HepG2 (cell line): ENCODE data around the gene TEX29.

Source experiments
- MTERF4 ChIP-seq: sonication (generic); formaldehyde crosslinking; IDR thresholded peaks from 2 replicates; pipeline ENCODE4 v1.8.0; 2023; ENCODE audit warnings: mild to moderate bottlenecking, missing genetic modification reagents
- NBN ChIP-seq: fragments of 450-650 bp; conservative IDR thresholded peaks from 2 replicates; pipeline ENCODE4 v1.6.1; 2017
- SNAPC2 ChIP-seq: sonication (generic); formaldehyde crosslinking; IDR thresholded peaks from 2 replicates; pipeline ENCODE4 v1.8.1; 2022; ENCODE audit warnings: mild to moderate bottlenecking, missing genetic modification reagents
- TF ChIP-seq, protein P1 (sequence below): sonication (generic); formaldehyde crosslinking; IDR thresholded peaks from 2 replicates; pipeline ENCODE4 v1.5.0; 2020; ENCODE audit warnings: mild to moderate bottlenecking, low read depth, missing genetic modification reagents, borderline replicate concordance

- no peak for TF ChIP-seq SNAPC2
- TF ChIP-seq NBN: no peak
- TF ChIP-seq, protein P1, sequence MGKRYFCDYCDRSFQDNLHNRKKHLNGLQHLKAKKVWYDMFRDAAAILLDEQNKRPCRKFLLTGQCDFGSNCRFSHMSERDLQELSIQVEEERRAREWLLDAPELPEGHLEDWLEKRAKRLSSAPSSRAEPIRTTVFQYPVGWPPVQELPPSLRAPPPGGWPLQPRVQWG: no peak
- TF ChIP-seq MTERF4 (CRISPR knock-in tag): no peak
Observed at GRCh38 chr13:111380431-111380830, 60.0 kb downstream of the TEX29 start.
